Measurements from ENCODE around the gene TBL2.
"Not testable (repeated sequence)": the region's sequence is repeated elsewhere in the genome, so short reads cannot be mapped to it uniquely, and the experiment has no call there.

The TBL2 gene, protein sequence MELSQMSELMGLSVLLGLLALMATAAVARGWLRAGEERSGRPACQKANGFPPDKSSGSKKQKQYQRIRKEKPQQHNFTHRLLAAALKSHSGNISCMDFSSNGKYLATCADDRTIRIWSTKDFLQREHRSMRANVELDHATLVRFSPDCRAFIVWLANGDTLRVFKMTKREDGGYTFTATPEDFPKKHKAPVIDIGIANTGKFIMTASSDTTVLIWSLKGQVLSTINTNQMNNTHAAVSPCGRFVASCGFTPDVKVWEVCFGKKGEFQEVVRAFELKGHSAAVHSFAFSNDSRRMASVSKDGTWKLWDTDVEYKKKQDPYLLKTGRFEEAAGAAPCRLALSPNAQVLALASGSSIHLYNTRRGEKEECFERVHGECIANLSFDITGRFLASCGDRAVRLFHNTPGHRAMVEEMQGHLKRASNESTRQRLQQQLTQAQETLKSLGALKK

GRCh38 chr7:73578342-73579128 lies at the start of gene TBL2:
Gene TBL2 (minus strand): TSS chr7:73578579. CDS start chr7:73578549, 30 bp downstream.
- DNase-seq, result peak; percentile 100

DNA sequence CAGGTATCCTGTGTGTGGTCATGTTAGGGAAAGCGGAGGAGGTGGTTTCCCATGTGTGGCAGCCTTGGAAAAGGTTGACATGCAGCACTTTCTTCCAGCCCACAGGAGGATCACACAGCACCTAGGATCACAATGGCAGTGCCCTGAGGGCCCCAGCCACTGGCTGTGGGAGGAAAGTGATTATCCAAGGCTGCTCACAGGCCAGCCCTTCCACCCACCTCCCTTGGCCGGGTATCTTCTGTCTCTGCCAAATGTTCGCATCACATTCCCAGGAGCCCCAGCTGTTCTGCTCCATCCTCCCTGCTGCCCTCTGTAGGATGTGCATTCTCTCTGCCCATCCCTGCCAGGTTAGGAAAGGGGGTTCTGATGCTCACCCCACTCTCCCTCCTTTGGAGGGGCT lies 48.4 kb upstream of the TBL2 start:
- DNase-seq, result no peak

DNA sequence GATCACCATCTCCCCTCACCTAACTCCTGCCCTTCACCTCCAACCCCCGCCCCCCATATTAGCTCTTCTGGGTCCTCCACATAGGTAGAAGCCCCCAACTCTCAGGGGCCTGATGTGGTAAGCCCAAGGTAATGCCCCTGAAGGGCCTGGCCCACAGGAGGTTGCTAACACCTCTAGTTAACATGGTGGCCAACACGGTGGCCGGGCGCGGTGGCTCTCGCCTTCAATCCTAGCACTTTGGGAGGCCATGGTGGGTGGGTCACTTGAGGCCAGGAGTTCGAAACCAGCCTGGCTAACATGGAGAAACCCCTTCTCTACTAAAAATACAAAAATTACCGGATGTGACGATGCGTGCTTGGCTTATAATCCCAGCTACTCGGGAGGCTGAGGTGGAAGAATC lies 46.9 kb upstream of the TBL2 start:
- no peak for DNase-seq

DNA sequence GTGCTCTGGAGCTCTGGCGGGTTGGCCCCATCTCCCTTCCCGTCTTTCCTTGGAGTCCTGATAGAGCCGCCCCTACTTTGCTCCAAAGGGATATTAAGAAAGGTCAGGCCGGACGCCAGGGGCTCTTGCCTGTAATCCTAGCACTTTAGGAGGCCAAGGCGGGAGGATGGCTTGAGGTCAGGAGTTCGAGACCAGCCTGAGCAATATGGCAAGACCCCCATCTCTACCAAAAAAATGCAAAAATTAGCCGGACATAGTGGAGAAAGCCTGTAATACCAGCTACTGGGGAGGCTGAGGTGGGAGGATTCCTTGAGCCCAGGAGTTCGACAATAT lies 46.3 kb upstream of the TBL2 start:
- DNase-seq, result no peak

DNA sequence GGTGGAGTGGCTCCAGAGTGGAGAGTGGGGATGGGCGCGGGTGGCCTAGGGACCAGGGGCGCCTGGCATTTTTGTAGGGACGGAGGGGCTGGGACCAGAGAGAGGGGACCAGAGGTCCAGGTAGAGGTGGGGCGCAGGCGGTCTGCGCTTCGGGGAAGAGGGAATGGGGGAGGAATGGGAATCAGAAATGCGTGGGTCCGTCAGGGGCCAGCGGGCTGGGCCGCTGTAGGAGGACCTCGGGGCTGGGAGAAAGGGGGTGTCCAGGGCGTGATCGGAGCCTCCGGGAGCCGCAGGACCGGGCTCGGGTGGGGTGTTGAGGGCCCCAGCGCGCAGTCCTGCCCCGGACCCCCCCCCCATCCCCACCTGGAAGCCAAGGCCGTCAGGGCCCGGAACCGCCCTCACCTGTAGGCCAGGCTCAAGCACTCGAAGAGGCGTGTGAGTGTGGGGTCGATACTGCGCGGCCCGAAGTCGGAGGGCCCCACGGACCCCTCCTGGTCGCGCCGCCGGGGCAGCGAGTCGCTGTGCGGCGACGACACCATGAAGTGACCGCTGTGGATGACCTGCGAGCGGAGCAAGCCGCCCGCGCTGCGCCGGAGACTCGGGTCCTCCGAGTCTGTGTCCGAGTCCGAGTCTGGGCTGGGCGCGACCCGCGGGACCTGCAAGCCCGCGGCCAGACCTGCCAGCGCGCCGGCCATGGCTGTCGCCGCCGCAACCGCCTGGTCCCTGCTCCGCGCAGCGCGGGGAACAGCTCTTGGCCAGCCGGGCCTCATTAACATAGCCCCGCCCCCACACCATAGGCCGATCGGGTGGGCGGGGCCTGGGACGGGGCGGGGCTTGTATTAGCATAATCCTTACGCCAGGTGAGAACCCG lies 45.7 kb upstream of the TBL2 start, which contains the start of gene MLXIPL:
MLXIPL (minus strand) TSS at position 725 of the 871 bp plus-strand sequence; CDS start at position 695, 30 bp downstream.
- DNase-seq, result peak; percentile 89

DNA sequence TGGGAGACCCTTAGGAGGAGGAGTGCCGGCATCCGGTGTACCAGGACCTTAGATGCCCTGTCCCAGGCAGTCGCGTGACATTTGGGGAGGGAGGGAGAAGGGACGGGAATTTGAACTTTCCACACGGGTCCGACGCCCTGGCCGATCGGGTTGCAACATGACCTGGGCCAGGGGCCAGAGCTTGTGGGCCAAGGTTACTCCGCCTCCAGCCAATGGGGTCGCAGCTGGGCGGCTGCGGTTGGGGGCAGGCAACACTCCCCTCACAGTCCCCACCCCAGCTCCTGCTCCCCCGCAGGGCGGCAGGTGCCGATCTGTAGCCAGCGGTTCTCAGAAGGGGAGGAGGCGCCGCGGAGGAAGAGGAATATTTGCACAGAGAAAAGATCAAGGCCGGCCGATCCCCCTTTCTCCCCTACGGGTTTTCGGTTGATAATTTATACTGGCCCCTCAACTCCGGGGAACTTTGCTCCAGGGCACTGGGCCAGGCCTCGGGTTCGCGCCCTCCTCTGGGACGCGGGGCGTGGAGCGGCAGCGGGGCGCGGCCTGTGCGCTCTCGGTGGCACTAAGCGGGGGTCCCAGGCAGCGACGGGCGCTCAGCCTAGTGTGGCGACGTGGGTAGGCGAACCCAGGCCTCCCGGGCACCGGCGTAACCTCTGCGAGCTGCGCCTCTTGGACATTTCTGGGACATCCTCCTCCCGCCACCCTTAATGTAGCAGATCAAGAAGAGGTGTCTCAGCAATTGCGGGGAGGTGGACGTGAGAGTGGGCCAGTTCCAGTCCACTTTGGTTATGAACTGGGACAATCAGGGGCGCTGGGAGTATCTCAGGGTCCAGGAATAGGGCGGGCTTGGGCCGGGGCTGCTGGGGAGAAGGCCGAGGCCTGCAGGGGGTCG lies 44.8 kb upstream of the TBL2 start:
- peak; percentile 42 for DNase-seq

GRCh38 chr7:73622527-73622908 lies 44.1 kb upstream of the TBL2 start:
- DNase-seq, result no peak

DNA sequence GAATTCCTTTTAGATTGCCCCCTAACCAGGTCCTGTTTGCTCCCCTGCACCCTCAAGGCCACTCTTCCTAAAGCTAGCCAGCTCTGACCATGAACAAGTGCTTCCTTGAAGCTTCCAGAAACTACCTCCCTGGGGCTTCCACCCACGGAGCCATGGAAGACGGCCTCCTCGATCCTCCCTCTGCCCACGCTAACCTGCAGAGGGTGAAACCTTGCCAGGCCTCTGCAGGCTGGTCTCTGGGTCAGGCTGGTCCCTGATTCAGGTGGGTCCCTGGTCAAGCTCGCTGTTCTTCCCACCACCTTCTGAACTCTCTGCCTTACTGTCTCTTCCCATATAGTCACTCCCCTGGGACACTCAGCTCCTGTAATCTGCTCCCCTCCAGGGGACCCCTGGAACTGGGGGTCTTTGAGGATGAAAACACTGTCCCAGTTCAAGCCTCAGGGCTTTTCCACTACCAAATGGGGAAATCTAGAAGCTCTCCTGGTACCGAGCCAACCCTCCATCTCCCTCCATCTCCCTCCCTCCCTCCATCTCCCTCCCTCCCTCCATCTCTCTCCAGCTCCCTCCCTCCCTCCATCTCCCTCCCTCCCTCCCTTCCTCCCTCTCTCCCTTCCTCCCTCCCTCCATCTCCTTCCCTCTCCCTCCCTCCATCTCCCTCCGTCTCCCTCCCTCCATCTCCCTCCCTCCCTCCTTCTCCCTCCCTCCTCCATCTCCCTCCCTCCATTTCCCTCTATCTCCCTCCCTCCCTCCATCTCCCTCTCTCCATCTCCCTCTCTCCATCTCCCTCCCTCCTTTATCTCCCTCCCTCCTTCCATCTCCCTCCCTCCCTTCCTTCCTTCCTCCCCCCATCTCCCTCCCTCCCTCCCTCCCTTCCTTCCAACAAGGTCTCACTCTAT lies 43.0 kb upstream of the TBL2 start:
- DNase-seq, result no peak

DNA sequence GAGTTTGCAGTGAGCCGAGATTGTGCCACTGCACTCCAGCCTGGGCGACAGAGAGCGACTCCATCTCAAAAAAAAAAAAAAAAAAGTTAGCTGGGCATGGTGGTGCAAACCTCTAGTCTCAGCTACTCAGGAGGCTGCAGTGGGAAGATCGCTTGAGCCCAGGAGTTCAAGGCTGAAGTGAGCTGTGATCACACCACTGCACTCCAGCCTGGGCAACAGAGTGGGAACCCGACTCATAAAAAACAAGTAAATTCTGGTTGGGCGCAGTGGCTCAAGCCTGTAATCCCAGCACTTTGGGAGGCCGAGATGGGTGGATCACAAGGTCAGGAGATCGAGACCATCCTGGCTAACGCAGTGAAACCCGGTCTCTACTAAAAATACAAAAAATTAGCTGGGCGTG lies 41.0 kb upstream of the TBL2 start:
- DNase-seq, result not testable (repeated sequence)

GRCh38 chr7:73618538-73618937 lies 40.2 kb upstream of the TBL2 start:
- no peak for DNase-seq

- DNase-seq, result not testable (repeated sequence)
These were observed 39.1 kb upstream of the TBL2 start for GRCh38 chr7:73617520-73617919.

- DNase-seq, result peak; percentile 37
These were observed 37.5 kb upstream of the TBL2 start for GRCh38 chr7:73615886-73616285.

DNA sequence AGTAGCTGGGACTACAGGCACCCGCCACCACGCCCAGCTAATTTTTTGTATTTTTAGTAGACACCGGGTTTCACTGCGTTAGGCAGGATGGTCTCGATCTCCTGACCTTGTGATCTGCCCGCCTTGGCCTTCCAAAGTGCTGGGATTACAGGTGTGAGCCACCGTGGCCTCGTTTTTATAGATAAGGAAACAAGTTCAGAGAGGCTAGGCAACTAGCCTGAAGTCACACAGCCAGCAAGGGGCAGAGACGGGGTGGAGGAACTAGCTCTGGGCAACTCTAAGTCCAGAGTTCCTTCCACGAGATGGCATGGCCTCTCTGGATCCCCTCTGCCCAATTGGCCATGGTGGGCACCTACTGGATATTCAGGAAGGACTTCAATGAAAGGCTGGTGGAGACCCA lies 36.6 kb upstream of the TBL2 start:
- DNase-seq, result not testable (repeated sequence)

DNA sequence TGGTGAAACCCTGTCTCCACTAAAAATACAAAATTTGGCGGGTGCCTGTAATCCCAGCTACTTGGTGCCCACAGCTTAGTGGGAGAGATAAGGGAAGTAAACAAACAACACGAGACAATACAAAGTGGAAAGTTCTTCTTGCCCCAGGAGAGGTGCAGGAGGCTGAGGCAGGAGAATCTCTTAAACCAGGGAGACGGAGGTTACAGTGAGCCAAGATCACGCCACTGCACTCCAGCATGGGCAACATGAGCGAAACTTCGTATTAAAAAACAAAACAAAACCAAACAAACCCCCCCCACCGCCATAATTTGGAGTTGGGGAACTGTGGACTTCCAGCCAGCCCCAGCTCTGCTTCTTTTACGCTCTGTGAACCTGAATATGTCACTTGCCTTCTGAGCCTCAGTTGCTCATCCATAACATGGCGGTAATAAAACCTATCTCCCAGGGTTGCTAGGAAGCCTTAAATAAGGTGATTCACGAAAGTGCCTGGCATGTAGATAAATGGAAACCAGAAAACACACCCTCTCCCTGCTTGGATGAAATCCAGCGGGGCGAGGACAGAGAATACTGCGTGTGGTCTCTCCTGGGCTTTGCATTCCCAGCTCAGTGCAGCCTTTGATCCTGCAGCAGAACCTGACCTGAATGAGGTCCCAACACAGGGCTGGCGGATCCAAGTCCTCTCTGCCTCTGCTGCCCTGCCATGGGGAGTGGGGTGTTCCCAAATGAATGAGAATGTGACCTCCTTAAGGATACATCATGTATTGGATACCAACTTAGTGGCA lies 35.8 kb upstream of the TBL2 start:
- DNase-seq, result no peak

DNA sequence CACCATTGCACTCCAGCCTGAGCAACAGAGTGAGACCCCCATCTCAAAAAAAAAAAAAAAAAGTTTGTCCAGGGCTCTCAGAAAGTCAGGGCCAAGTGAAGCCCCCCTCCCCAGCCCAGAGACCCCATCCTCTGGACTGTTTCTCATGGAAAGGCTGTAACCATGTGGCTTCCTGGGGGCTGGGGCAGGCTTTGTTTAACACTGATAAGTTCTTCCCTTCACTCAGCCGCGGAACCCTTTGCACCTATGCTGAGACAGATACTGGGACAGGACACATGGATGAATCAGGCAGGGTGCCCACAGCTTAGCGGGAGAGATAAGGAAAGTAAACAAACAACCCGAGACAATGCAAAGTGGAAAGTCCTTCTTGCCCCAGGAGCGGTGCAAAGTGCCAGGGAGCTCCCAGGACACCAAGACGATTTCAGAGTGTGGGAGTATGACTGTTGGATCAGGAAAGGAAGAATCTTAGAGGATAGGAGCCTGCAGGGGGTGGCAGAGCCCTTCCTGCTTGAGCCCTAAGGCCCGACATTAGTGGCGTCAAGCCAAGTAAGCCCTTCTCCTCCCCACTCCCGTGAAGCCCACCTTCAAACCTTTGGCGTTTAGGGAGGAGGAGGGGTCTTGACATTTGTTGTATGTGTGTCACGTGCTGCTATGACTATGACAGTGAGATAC lies 34.4 kb upstream of the TBL2 start:
- peak; percentile 84 for DNase-seq

GRCh38 chr7:73611017-73611555 lies 32.7 kb upstream of the TBL2 start:
- DNase-seq, result no peak

DNA sequence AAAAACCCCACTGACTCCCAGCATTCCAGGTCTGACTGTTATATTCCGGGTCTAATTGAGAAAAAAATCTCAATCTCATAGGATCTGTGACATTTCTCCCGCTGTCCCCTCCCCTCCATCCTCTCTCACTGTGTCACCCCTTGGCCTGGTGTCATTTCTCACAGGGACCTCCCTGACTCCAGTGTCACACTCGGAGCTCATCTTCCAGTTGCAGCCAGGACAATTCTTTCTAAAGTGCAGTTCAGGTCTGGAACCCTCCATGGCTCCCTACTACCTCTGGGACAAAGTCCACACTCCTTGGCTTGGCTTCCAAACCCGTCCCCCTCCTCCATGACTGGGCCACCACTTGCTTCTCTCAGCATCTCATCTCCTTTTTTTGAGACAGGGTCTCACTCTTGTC lies 31.7 kb upstream of the TBL2 start:
- no peak for DNase-seq

DNA sequence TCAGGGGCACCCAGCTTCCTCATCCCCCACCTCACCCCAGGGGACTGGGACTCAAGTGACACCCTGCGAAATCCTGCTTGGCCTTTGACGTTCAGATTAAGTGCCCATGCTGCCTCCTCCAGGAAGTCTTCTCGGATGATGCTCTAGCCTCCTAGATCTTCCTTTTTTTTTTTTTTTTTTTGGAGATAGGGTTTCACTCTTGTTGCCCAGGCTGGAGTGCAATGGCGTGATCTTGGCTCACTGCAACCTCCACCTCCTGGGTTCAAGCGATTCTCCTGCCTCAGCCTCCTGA lies 29.3 kb upstream of the TBL2 start:
- not testable (repeated sequence) for DNase-seq

All from hematopoietic multipotent progenitor cell treated with erythropoietin and hydrocortisone succinate and interleukin-3 and kit ligand, for 4 days (in vitro differentiated cells).